ENCODE measurements around the gene IL26. TPM values are rescaled to one million over a fixed set of nuclear protein-coding genes. Genes with fewer than 3 reads are reported as not detected.
"Not testable (repeated sequence)": the region's sequence is repeated elsewhere in the genome, so short reads cannot be mapped to it uniquely, and the experiment has no call there.

IL26 gene
- total and polyA plus RNA-seq, 2 donors from 2014 or later = not detected

GRCh38 chr12:68221497-68221896, 4.1 kb downstream of the IL26 start:
- intact Hi-C loops (cut with DNase I) = no loop called here
- no peak for DNase-seq

GRCh38 chr12:68210875-68211274, 14.7 kb downstream of the IL26 start:
- DNase-seq = no peak
- H3K27me3 ChIP-seq (ENCODE audit: control insufficient read depth, insufficient read depth, low read length) = no peaks in the 10 kb centered on the region
- H3K9me3 ChIP-seq (ENCODE audit: control insufficient read depth in 2 of 3, insufficient read depth in 1 of 3, low read length in 3 of 3) = no peaks in the 10 kb centered on the region
- no peak overlapping the region for H3K27ac ChIP-seq (ENCODE audit: low read depth in 2 of 2, low read length in 2 of 2)
- no peaks in the 10 kb centered on the region for H3K36me3 ChIP-seq (ENCODE audit: control insufficient read depth in 2 of 3, insufficient read depth in 3 of 3, low read length in 3 of 3)
- H3K4me3 ChIP-seq (ENCODE audit: low read length in 3 of 3) = no peak overlapping the region
- H3K9ac ChIP-seq (ENCODE audit: low read length in 3 of 3) = no peak overlapping the region
- intact Hi-C loops (cut with DNase I) = no loop called here
- no peak for FAIRE-seq
- no peak for TF ChIP-seq CTCF (IDR thresholded peaks at IDR 0.05; ENCODE audit: borderline replicate concordance, extremely low read depth, insufficient read depth)
- H3K4me1 ChIP-seq (ENCODE audit: control insufficient read depth in 2 of 3, insufficient read depth in 2 of 3, low read depth in 1 of 3, low read length in 3 of 3) = no peaks in the 10 kb centered on the region

More at GRCh38 chr12:68221497-68221896, 4.1 kb downstream of the IL26 start:
- H3K27me3 ChIP-seq (ENCODE audit: control insufficient read depth, insufficient read depth, low read length) = no peaks in the 10 kb centered on the region
- H3K9ac ChIP-seq (ENCODE audit: low read length in 3 of 3) = no peak overlapping the region
- FAIRE-seq = no peak
- H3K36me3 ChIP-seq (ENCODE audit: control insufficient read depth in 2 of 3, insufficient read depth in 3 of 3, low read length in 3 of 3) = no peaks in the 10 kb centered on the region
- no peak for TF ChIP-seq CTCF (IDR thresholded peaks at IDR 0.05; ENCODE audit: borderline replicate concordance, extremely low read depth, insufficient read depth)
- H3K4me3 ChIP-seq (ENCODE audit: low read length in 3 of 3) = no peak overlapping the region
- no peaks in the 10 kb centered on the region for H3K9me3 ChIP-seq (ENCODE audit: control insufficient read depth in 2 of 3, insufficient read depth in 1 of 3, low read length in 3 of 3)
- no peak overlapping the region for H3K27ac ChIP-seq (ENCODE audit: low read depth in 2 of 2, low read length in 2 of 2)
- peaks cover 0 to 2% (median 0%) of the 10 kb centered on the region in 3 donors for H3K4me1 ChIP-seq (ENCODE audit: control insufficient read depth in 2 of 3, insufficient read depth in 2 of 3, low read depth in 1 of 3, low read length in 3 of 3)

GRCh38 chr12:68209048-68209728, 16.4 kb downstream of the IL26 start:
- DNase-seq; H3K27me3 ChIP-seq (ENCODE audit: control insufficient read depth, insufficient read depth, low read length); intact Hi-C loops (cut with DNase I); H3K9me3 ChIP-seq (ENCODE audit: control insufficient read depth in 2 of 3, insufficient read depth in 1 of 3, low read length in 3 of 3); H3K4me3 ChIP-seq (ENCODE audit: low read length in 3 of 3); H3K9ac ChIP-seq (ENCODE audit: low read length in 3 of 3); FAIRE-seq; H3K27ac ChIP-seq (ENCODE audit: low read depth in 2 of 2, low read length in 2 of 2); H3K36me3 ChIP-seq (ENCODE audit: control insufficient read depth in 2 of 3, insufficient read depth in 3 of 3, low read length in 3 of 3); H3K4me1 ChIP-seq (ENCODE audit: control insufficient read depth in 2 of 3, insufficient read depth in 2 of 3, low read depth in 1 of 3, low read length in 3 of 3): not testable (repeated sequence)

GRCh38 chr12:68207276-68207675, 18.3 kb downstream of the IL26 start:
- no peak for TF ChIP-seq CTCF (IDR thresholded peaks at IDR 0.05; ENCODE audit: borderline replicate concordance, extremely low read depth, insufficient read depth)
- Histone ChIP-seq H3K4me3 (ENCODE audit: low read length in 3 of 3) (no peak overlapping the region), H3K9me3 (ENCODE audit: control insufficient read depth in 2 of 3, insufficient read depth in 1 of 3, low read length in 3 of 3) (no peaks in the 10 kb centered on the region), H3K27me3 (ENCODE audit: control insufficient read depth, insufficient read depth, low read length) (no peaks in the 10 kb centered on the region), H3K36me3 (ENCODE audit: control insufficient read depth in 2 of 3, insufficient read depth in 3 of 3, low read length in 3 of 3) (no peaks in the 10 kb centered on the region), H3K9ac (ENCODE audit: low read length in 3 of 3) (no peak overlapping the region), H3K4me1 (ENCODE audit: control insufficient read depth in 2 of 3, insufficient read depth in 2 of 3, low read depth in 1 of 3, low read length in 3 of 3) (no peaks in the 10 kb centered on the region), H3K27ac (ENCODE audit: low read depth in 2 of 2, low read length in 2 of 2) (no peak overlapping the region)
- intact Hi-C loops (cut with DNase I) = no loop called here
- FAIRE-seq = no peak
- DNase-seq = no peak

Measured in kidney (tissue), 14 donors.